GM12878 (cell line): ENCODE data around the gene ETS1. TPM values are rescaled to one million over a fixed set of nuclear protein-coding genes. Genes with fewer than 3 reads are reported as not detected.

Experiments
- ATAC-seq: fragments of 200-7000 bp; cut with Tn5 transposase; 3 replicates; pipeline ENCODE4 v1.9.1; 2020; ENCODE audit warnings: mild to moderate bottlenecking, moderate library complexity
- BruUV-seq: library from RNA; stranded (reverse); fragments of 400-500 nt; replicated peaks from 2 replicates; lab custom pipeline; 2021; lab: Mats Ljungman, UMichigan
- CTCF ChIA-PET: fragments of 300-600 bp; sonication (Branson Sonifier 250); formaldehyde crosslinking; extraction: SDS; loops from one replicate; lab custom pipeline; 2021; ENCODE audit warnings: inconsistent platforms; lab: Yijun Ruan, JAX
- POLR2A ChIA-PET: fragments of 350-600 bp; formaldehyde crosslinking; extraction: SDS; loops from one replicate; lab custom pipeline; 2021; ENCODE audit warnings: inconsistent platforms; lab: Charles Lee
- RAD21 ChIA-PET: fragments of 300-600 bp; sonication (Branson Sonifier 250); formaldehyde crosslinking; loops from one replicate; lab custom pipeline; 2023; ENCODE audit warnings: antibody characterized with exemption; ENCODE audit not compliant: unreplicated experiment; lab: Charles Lee
- SMC1A ChIA-PET: fragments of 300-600 bp; sonication (Branson Sonifier 250); formaldehyde crosslinking; loops from one replicate; lab custom pipeline; 2023; ENCODE audit not compliant: unreplicated experiment, uncharacterized antibody; lab: Charles Lee
- DNase-seq: peaks from one replicate; pipeline ENCODE4 v3.0.0-alpha.2; 2011; ENCODE audit warnings: low read depth, low spot score
- FAIRE-seq: peaks from 3 replicates; lab custom pipeline; 2011; peaks lifted over from hg19 to GRCh38; lab: Jason Lieb, UNC
- H2AFZ ChIP-seq: 2 replicates; pipeline ENCODE4 v1.6.0; 2011; ENCODE audit warnings: low read depth, low read length, control low read depth; ENCODE audit not compliant: control insufficient read depth
- H3K27ac ChIP-seq: 2 replicates; pipeline ENCODE4 v1.5.1; 2011; ENCODE audit warnings: control low read depth; ENCODE audit not compliant: control insufficient read depth, insufficient read depth
- H3K27me3 ChIP-seq, 2 experiments: replicated peaks in 1 of 2; 2 replicates each; pipeline versions ENCODE4 v1.6.0 to v1.6.1; 2011; ENCODE audit warnings: low read length in 1 of 2; ENCODE audit not compliant: control insufficient read depth in 2 of 2, insufficient read depth in 2 of 2
- H3K36me3 ChIP-seq, 2 experiments: 2 replicates each; pipeline ENCODE4 v1.5.1; 2011; ENCODE audit warnings: low read length in 1 of 2; ENCODE audit not compliant: control insufficient read depth in 2 of 2, insufficient read depth in 2 of 2
- H3K4me1 ChIP-seq: 2 replicates; pipeline ENCODE4 v1.6.1; 2011; ENCODE audit warnings: mild to moderate bottlenecking, low read length, moderate library complexity, mixed read lengths; ENCODE audit not compliant: control insufficient read depth, insufficient read depth
- H3K4me2 ChIP-seq: 2 replicates; pipeline ENCODE4 v1.6.0; 2011; ENCODE audit warnings: control low read depth; ENCODE audit not compliant: control insufficient read depth, insufficient read depth
- H3K4me3 ChIP-seq: fragments of 200-600 bp; sonication (generic); 2 replicates; pipeline ENCODE4 v1.5.1; 2016
- H3K79me2 ChIP-seq: 2 replicates; pipeline ENCODE4 v1.6.0; 2011; ENCODE audit warnings: low read length; ENCODE audit not compliant: control insufficient read depth, insufficient read depth
- H3K9ac ChIP-seq: 2 replicates; pipeline ENCODE4 v1.8.0; 2011; ENCODE audit warnings: low read length, control low read depth, mixed read lengths; ENCODE audit not compliant: control insufficient read depth, insufficient read depth
- H3K9me3 ChIP-seq: replicated peaks from 3 replicates; pipeline ENCODE4 v1.5.1; 2011; ENCODE audit warnings: mild to moderate bottlenecking, low read length; ENCODE audit not compliant: control insufficient read depth, insufficient read depth
- H4K20me1 ChIP-seq: 2 replicates; pipeline ENCODE4 v1.6.0; 2011; ENCODE audit not compliant: control insufficient read depth, insufficient read depth
- E4F1 ChIP-seq: fragments of 450-650 bp; IDR thresholded peaks from 2 replicates; pipeline ENCODE4 v1.6.1; 2018; ENCODE audit warnings: borderline replicate concordance, mild to moderate bottlenecking; ENCODE audit not compliant: partially characterized antibody
- EZH2 ChIP-seq: IDR thresholded peaks from 2 replicates; pipeline ENCODE4 v1.6.1; 2012; ENCODE audit warnings: low read depth, mild to moderate bottlenecking, control low read depth, inconsistent platforms, low read length, borderline replicate concordance; ENCODE audit not compliant: control insufficient read depth
- GATAD2B ChIP-seq: fragments of 450-650 bp; conservative IDR thresholded peaks from 2 replicates; pipeline ENCODE4 v1.6.1; 2017; ENCODE audit warnings: low read depth, mild to moderate bottlenecking, moderate library complexity
- HDAC6 ChIP-seq: fragments of 200-600 bp; sonication (generic); IDR thresholded peaks from one replicate; pipeline ENCODE4 v1.8.0; 2017; ENCODE audit warnings: antibody characterized with exemption; ENCODE audit not compliant: unreplicated experiment
- IRF3 ChIP-seq: fragments of 450-650 bp; IDR thresholded peaks from 2 replicates; pipeline ENCODE4 v1.6.1; 2014; ENCODE audit warnings: mild to moderate bottlenecking
- NFYA ChIP-seq: IDR thresholded peaks from 2 replicates; pipeline ENCODE4 v1.6.1; 2011; ENCODE audit warnings: low read depth, mild to moderate bottlenecking, low read length, improper control_type of control experiment, borderline replicate concordance
- RCOR1 ChIP-seq: conservative IDR thresholded peaks from 2 replicates; pipeline ENCODE4 v1.6.1; 2012; ENCODE audit warnings: low read depth, low read length, improper control_type of control experiment
- SREBF1 ChIP-seq: IDR thresholded peaks from 2 replicates; pipeline ENCODE4 v1.6.1; 2012; ENCODE audit warnings: mild to moderate bottlenecking, low read length
- WGBS: methylation state at CpG from one replicate; pipeline ENCODE4 v1.1.6; 2016; ENCODE audit warnings: low lambda C conversion rate; ENCODE audit not compliant: insufficient replicate concordance, insufficient coverage; ENCODE audit errors: missing lambda C conversion rate; 5-methylcytosine and 5-hydroxymethylcytosine counted together
- in situ Hi-C: fragments of 300-500 bp; cut with MboI; formaldehyde crosslinking; loops from 9 replicates; pipeline ENCODE4 v1.14.3; 2018; ENCODE audit warnings: mixed read lengths
- intact Hi-C: fragments of 100-400 bp; cut with micrococcal nuclease; formaldehyde crosslinking; loops from one replicate; pipeline ENCODE4 v1.14.2; 2022; ENCODE audit not compliant: unreplicated experiment
- polyA plus RNA-seq, 11 experiments: library from polyadenylated mRNA; depleted of rRNA in 4 of 11; unstranded in 6 of 11; stranded (reverse) in 5 of 11; fragments of >200 nt; fragmentation: Nextera tagmentation in 4 of 11; fragmentation: Illumina TruSeq in 1 of 11; extraction: Ambion mirVana in 4 of 11; extraction: Trizol in 1 of 11; gene quantifications; 1 replicate in 1 of 11; 2 replicates in 10 of 11; pipeline versions ENCODE4 v1.2.1 to v1.2.3, GENCODE V29; 2011 to 2016; ENCODE audit warnings: inconsistent platforms in 2 of 11, missing spikeins in 2 of 11, low read depth in 1 of 11
- total RNA-seq, 4 experiments: library from RNA; depleted of rRNA in 3 of 4; stranded (reverse); fragments of >200 nt in 3 of 4; fragmentation: Illumina TruSeq in 1 of 4; extraction: Trizol in 1 of 4; gene quantifications; 2 replicates each; pipeline versions ENCODE4 v1.2.1 to v1.2.3, GENCODE V29; 2013 to 2021
- TF ChIP-seq, protein P1 (sequence below): IDR thresholded peaks from 2 replicates; pipeline ENCODE4 v1.6.1; 2012; ENCODE audit warnings: low read length, inconsistent platforms
- TF ChIP-seq, protein P2 (sequence below), 3 experiments: IDR thresholded peaks in 2 of 3; conservative IDR thresholded peaks in 1 of 3; 2 replicates each; pipeline ENCODE4 v1.5.1; 2011; ENCODE audit warnings: low read depth in 3 of 3, low read length in 3 of 3, mild to moderate bottlenecking in 3 of 3, control low read depth in 2 of 3, moderate library complexity in 2 of 3, inconsistent platforms in 1 of 3, mixed read lengths in 1 of 3; ENCODE audit not compliant: control insufficient read depth in 2 of 3, insufficient read depth in 1 of 3; ENCODE audit errors: extremely low read depth in 1 of 3

Gene ETS1
- total and polyA plus RNA-seq, 10 of the 15 experiments (the other 5 are each of a cell fraction or from before 2014, with no cell fraction given) = 12.5 to 112 (median 55.5) TPM

DNA sequence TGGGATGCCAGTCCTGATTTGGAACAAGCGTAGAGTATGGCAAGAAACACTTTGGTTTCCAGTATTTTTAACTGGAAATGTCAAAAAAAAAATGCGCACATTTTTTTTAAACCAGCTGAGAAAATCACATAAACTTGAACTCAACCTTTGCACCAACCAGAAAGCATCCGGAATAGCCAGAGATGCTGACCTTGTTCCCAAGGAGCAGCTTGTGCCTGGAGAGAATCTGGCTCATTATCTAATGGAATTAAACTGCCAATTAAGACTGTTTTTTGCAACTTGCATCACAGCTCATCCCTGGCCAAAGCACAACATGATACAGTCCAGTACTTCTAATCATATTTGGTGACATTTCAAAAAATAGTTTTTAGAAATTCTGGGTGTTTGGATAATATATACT, 8.4 kb upstream of the ETS1 start:
- FAIRE-seq (no peak), DNase-seq (no peak), ATAC-seq (no peak)
- SMC1A ChIA-PET = interaction anchor here (0.7 to 1.9 kb wide), 6 partner anchors 13 to 305 kb away, joined by 3 to 8 read pairs (median 4); no protein-coding TSS in a partner anchor
- Histone ChIP-seq H3K27me3 (no peaks in the 10 kb centered on the region; a peak in 1 of 4 replicates), H3K9ac (no peak overlapping the region), H3K4me1 (no peaks in the 10 kb centered on the region), H3K4me3 (no peak overlapping the region), H3K4me2 (no peak overlapping the region), H2AFZ (no peak overlapping the region), H3K79me2 (no peaks in the 10 kb centered on the region), H3K9me3 (no peaks in the 10 kb centered on the region), H4K20me1 (no peaks in the 10 kb centered on the region), H3K27ac (no peak overlapping the region), H3K36me3 (no peaks in the 10 kb centered on the region)
- intact Hi-C loops = no loop called here
- CTCF ChIA-PET = interaction anchor here (1.2 to 1.3 kb wide), 2 partner anchors 9 to 42 kb away, joined by 3 to 5 read pairs; no protein-coding TSS in a partner anchor
- WGBS = 97% methylated on average over 3 of the region's 3 CpGs
- TF ChIP-seq E4F1 (no peak), RCOR1 (no peak), EZH2 (no peak), GATAD2B (no peak), HDAC6 (no peak), NFYA (no peak), SREBF1 (no peak), IRF3 (no peak)
- TF ChIP-seq, protein P1, sequence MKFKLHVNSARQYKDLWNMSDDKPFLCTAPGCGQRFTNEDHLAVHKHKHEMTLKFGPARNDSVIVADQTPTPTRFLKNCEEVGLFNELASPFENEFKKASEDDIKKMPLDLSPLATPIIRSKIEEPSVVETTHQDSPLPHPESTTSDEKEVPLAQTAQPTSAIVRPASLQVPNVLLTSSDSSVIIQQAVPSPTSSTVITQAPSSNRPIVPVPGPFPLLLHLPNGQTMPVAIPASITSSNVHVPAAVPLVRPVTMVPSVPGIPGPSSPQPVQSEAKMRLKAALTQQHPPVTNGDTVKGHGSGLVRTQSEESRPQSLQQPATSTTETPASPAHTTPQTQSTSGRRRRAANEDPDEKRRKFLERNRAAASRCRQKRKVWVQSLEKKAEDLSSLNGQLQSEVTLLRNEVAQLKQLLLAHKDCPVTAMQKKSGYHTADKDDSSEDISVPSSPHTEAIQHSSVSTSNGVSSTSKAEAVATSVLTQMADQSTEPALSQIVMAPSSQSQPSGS = no peak
- TF ChIP-seq, protein P2, sequence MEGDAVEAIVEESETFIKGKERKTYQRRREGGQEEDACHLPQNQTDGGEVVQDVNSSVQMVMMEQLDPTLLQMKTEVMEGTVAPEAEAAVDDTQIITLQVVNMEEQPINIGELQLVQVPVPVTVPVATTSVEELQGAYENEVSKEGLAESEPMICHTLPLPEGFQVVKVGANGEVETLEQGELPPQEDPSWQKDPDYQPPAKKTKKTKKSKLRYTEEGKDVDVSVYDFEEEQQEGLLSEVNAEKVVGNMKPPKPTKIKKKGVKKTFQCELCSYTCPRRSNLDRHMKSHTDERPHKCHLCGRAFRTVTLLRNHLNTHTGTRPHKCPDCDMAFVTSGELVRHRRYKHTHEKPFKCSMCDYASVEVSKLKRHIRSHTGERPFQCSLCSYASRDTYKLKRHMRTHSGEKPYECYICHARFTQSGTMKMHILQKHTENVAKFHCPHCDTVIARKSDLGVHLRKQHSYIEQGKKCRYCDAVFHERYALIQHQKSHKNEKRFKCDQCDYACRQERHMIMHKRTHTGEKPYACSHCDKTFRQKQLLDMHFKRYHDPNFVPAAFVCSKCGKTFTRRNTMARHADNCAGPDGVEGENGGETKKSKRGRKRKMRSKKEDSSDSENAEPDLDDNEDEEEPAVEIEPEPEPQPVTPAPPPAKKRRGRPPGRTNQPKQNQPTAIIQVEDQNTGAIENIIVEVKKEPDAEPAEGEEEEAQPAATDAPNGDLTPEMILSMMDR (IDR thresholded peaks at IDR 0.05 in 2 of 3, conservative IDR thresholded peaks at IDR 0.05 in 1 of 3; ENCODE audit: control insufficient read depth in 2 of 3, extremely low read depth in 1 of 3, insufficient read depth in 1 of 3, low read depth in 3 of 3, low read length in 3 of 3) = no peak
- RAD21 ChIA-PET = interaction anchor here (0.7 to 1.1 kb wide), 3 partner anchors 16 to 83 kb away, joined by 3 to 4 read pairs (median 3); no protein-coding TSS in a partner anchor
- POLR2A ChIA-PET = interaction anchor here (0.6 kb wide), 1 partner anchor 35 kb away, joined by 3 read pairs; no protein-coding TSS in a partner anchor
- no TSS peak for BruUV-seq
- in situ Hi-C loops = no loop called here
